Measurements from ENCODE around the gene ANKFN1.

GRCh38 chr17:56269556-56270389, 116.5 kb downstream of the ANKFN1 start:
- TF ChIP-seq CTCF (IDR thresholded peaks at IDR 0.05), result no peak
- TF ChIP-seq REST (IDR thresholded peaks at IDR 0.05; ENCODE audit: insufficient read depth in 1 of 2, low read depth in 2 of 2, low read length in 1 of 2), result no peak
- TF ChIP-seq POLR2AphosphoS5 (IDR thresholded peaks at IDR 0.05; ENCODE audit: low read depth, low read length), result no peak
- TF ChIP-seq SIN3A (IDR thresholded peaks at IDR 0.05; ENCODE audit: borderline replicate concordance, insufficient read depth, low read depth, low read length), result no peak
- no peak for TF ChIP-seq TCF7L2 (IDR thresholded peaks at IDR 0.05; ENCODE audit: low read depth, low read length)
